WTC11 (cell line): ENCODE measurements around the gene COPS3. TPM values are rescaled to one million over a fixed set of nuclear protein-coding genes. Genes with fewer than 3 reads are reported as not detected.
A peak's percentile ranks its signal among the peaks of the same experiment; 100 is the strongest.

Source experiments
- ATF1 ChIP-seq: sonication (generic); formaldehyde crosslinking; IDR thresholded peaks from 2 replicates; pipeline ENCODE4 v1.8.1; 2023; ENCODE audit warnings: mild to moderate bottlenecking, moderate library complexity, missing genetic modification reagents
- CREB1 ChIP-seq: sonication (generic); formaldehyde crosslinking; IDR thresholded peaks from 2 replicates; pipeline ENCODE4 v1.8.0; 2023; ENCODE audit warnings: mild to moderate bottlenecking, missing genetic modification reagents
- CREM ChIP-seq: sonication (generic); formaldehyde crosslinking; IDR thresholded peaks from 2 replicates; pipeline ENCODE4 v1.8.1; 2022; ENCODE audit warnings: mild to moderate bottlenecking, missing genetic modification reagents, moderate library complexity
- FOXK1 ChIP-seq: sonication (generic); formaldehyde crosslinking; IDR thresholded peaks from 2 replicates; pipeline ENCODE4 v1.8.0; 2022; ENCODE audit warnings: mild to moderate bottlenecking, moderate library complexity, missing genetic modification reagents
- GTF2I ChIP-seq: fragments of 250-450 bp; sonication (Bioruptor Pico); conservative IDR thresholded peaks from 2 replicates; pipeline ENCODE4 v1.4.0; 2021; ENCODE audit warnings: mild to moderate bottlenecking
- HMGA2 ChIP-seq: fragments of 250-450 bp; sonication (Bioruptor Pico); IDR thresholded peaks from 2 replicates; pipeline ENCODE4 v1.4.0; 2021; ENCODE audit warnings: mild to moderate bottlenecking, moderate library complexity
- IRF2 ChIP-seq: sonication (generic); formaldehyde crosslinking; IDR thresholded peaks from 2 replicates; pipeline ENCODE4 v1.8.0; 2022; ENCODE audit warnings: low read depth, missing genetic modification reagents, borderline replicate concordance
- JUN ChIP-seq: sonication (generic); formaldehyde crosslinking; IDR thresholded peaks from 2 replicates; pipeline ENCODE4 v1.8.0; 2023; ENCODE audit warnings: mild to moderate bottlenecking, missing genetic modification reagents
- NFE2L1 ChIP-seq: sonication (generic); formaldehyde crosslinking; IDR thresholded peaks from 2 replicates; pipeline ENCODE4 v1.8.1; 2023; ENCODE audit warnings: missing genetic modification reagents
- PRRX2 ChIP-seq: fragments of 250-450 bp; sonication (Bioruptor Pico); IDR thresholded peaks from 2 replicates; pipeline ENCODE4 v1.8.0; 2021; ENCODE audit warnings: mild to moderate bottlenecking
- SMAD4 ChIP-seq: sonication (generic); formaldehyde crosslinking; IDR thresholded peaks from 2 replicates; pipeline ENCODE4 v1.8.0; 2022; ENCODE audit warnings: mild to moderate bottlenecking, missing genetic modification reagents
- SP1 ChIP-seq: sonication (generic); formaldehyde crosslinking; conservative IDR thresholded peaks from 2 replicates; pipeline ENCODE4 v1.8.1; 2022; ENCODE audit warnings: missing genetic modification reagents
- TEAD1 ChIP-seq: sonication (generic); formaldehyde crosslinking; IDR thresholded peaks from 2 replicates; pipeline ENCODE4 v1.8.0; 2022; ENCODE audit warnings: mild to moderate bottlenecking, missing genetic modification reagents
- ZBTB21 ChIP-seq: sonication (generic); formaldehyde crosslinking; IDR thresholded peaks from 2 replicates; pipeline ENCODE4 v1.8.1; 2023; ENCODE audit warnings: mild to moderate bottlenecking, missing genetic modification reagents, borderline replicate concordance
- ZNF416 ChIP-seq: fragments of 250-450 bp; sonication (Bioruptor Pico); IDR thresholded peaks from 2 replicates; pipeline ENCODE4 v1.9.0; 2021; ENCODE audit warnings: mild to moderate bottlenecking, inconsistent platforms
- ZNF671 ChIP-seq: fragments of 250-450 bp; sonication (Bioruptor Pico); IDR thresholded peaks from 2 replicates; pipeline ENCODE4 v1.8.0; 2021; ENCODE audit warnings: mild to moderate bottlenecking
- total RNA-seq: library from RNA; stranded (reverse); gene quantifications from 3 replicates; pipeline ENCODE4 v1.2.3, GENCODE V29; 2021
- TF ChIP-seq, protein P1 (sequence below): sonication (generic); formaldehyde crosslinking; IDR thresholded peaks from 2 replicates; pipeline ENCODE4 v1.8.0; 2022; ENCODE audit warnings: mild to moderate bottlenecking, missing genetic modification reagents
- TF ChIP-seq, protein P2 (sequence below): fragments of 250-450 bp; sonication (Bioruptor Pico); IDR thresholded peaks from 2 replicates; pipeline ENCODE4 v1.9.0; 2021; ENCODE audit warnings: moderate library complexity, mild to moderate bottlenecking, inconsistent platforms, borderline replicate concordance
- TF ChIP-seq, protein P3 (sequence below): fragments of 250-450 bp; sonication (Bioruptor Pico); IDR thresholded peaks from 2 replicates; pipeline ENCODE4 v1.8.0; 2021; ENCODE audit warnings: mild to moderate bottlenecking
- TF ChIP-seq, protein P4 (sequence below): sonication (generic); formaldehyde crosslinking; IDR thresholded peaks from 2 replicates; pipeline ENCODE4 v1.8.1; 2023; ENCODE audit warnings: mild to moderate bottlenecking, missing genetic modification reagents, moderate library complexity
- TF ChIP-seq, protein P5 (sequence below): sonication (generic); formaldehyde crosslinking; conservative IDR thresholded peaks from 2 replicates; pipeline ENCODE4 v1.8.1; 2022; ENCODE audit warnings: mild to moderate bottlenecking, missing genetic modification reagents
- TF ChIP-seq, protein P6 (sequence below): sonication (generic); formaldehyde crosslinking; IDR thresholded peaks from 2 replicates; pipeline ENCODE4 v1.8.1; 2023; ENCODE audit warnings: mild to moderate bottlenecking, missing genetic modification reagents
- TF ChIP-seq, protein P7 (sequence below): fragments of 250-450 bp; sonication (Bioruptor Pico); IDR thresholded peaks from 2 replicates; pipeline ENCODE4 v1.9.0; 2021; ENCODE audit warnings: mild to moderate bottlenecking, borderline replicate concordance
- TF ChIP-seq, protein P8 (sequence below): sonication (generic); formaldehyde crosslinking; IDR thresholded peaks from 2 replicates; pipeline ENCODE4 v1.8.0; 2022; ENCODE audit warnings: missing genetic modification reagents

COPS3 gene
- total RNA-seq, 1 experiment from 2014 or later, result 78.3 TPM

DNA sequence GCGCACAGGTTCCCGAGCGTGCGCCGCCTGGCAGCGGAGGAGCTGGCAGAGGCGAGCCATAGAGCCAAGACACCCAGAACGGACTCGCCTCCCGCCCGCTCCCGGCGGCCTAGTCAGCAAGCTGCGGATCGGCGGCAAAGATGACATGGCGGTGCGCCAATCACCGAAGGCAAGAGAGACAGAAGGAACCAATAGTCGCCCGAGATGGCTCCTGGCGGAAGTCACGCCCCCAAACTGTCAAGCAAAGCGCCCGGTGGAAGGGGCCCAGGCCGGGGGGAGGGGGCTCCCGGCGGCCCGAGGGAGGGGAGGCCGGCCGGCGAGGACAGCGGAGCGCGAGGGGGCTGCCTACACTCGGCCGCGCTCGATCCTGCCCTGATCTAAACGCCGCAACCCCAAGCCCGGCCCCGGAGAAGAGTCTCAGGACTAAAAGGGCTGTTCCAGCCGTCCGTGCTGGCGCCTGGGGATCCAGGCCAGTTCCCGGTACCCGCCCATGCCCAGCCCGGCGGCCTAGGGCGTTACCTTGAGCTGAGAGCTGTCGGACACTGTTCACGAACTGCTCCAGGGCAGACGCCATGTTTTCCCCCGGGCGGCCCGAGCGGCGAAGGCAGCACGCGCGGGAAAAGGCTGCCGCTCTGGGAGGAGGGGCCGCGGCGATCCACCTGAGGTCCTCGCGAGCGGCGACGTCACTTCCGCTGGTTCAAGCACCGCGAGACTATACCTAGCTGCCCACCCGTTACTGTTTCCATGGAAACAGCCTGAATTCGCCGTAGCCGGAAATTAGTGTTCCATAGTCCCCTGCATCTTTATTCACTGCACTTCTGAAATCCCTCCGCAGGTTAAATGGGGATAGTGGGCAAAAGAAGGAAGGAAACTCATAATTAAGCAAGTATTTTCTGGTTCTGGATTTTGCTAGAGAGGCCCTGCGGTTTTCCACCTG, at the start of gene COPS3 (continued):
- TF ChIP-seq, protein P1, sequence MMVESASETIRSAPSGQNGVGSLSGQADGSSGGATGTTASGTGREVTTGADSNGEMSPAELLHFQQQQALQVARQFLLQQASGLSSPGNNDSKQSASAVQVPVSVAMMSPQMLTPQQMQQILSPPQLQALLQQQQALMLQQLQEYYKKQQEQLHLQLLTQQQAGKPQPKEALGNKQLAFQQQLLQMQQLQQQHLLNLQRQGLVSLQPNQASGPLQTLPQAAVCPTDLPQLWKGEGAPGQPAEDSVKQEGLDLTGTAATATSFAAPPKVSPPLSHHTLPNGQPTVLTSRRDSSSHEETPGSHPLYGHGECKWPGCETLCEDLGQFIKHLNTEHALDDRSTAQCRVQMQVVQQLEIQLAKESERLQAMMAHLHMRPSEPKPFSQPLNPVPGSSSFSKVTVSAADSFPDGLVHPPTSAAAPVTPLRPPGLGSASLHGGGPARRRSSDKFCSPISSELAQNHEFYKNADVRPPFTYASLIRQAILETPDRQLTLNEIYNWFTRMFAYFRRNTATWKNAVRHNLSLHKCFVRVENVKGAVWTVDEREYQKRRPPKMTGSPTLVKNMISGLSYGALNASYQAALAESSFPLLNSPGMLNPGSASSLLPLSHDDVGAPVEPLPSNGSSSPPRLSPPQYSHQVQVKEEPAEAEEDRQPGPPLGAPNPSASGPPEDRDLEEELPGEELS (CRISPR knock-in tag), result no peak; the same call in 1 of the 2 replicates
- TF ChIP-seq, protein P2, sequence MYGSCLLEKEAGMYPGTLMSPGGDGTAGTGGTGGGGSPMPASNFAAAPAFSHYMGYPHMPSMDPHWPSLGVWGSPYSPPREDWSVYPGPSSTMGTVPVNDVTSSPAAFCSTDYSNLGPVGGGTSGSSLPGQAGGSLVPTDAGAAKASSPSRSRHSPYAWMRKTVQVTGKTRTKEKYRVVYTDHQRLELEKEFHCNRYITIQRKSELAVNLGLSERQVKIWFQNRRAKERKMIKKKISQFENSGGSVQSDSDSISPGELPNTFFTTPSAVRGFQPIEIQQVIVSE (CRISPR knock-in tag), result no peak
- TF ChIP-seq, protein P3, sequence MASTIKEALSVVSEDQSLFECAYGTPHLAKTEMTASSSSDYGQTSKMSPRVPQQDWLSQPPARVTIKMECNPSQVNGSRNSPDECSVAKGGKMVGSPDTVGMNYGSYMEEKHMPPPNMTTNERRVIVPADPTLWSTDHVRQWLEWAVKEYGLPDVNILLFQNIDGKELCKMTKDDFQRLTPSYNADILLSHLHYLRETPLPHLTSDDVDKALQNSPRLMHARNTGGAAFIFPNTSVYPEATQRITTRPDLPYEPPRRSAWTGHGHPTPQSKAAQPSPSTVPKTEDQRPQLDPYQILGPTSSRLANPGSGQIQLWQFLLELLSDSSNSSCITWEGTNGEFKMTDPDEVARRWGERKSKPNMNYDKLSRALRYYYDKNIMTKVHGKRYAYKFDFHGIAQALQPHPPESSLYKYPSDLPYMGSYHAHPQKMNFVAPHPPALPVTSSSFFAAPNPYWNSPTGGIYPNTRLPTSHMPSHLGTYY (CRISPR knock-in tag), result no peak
- TF ChIP-seq FOXK1 (CRISPR knock-in tag) (peak; percentile 50), CREB1 (CRISPR knock-in tag) (no peak), CREM (peak; percentile 88; the same call in 1 of the 2 replicates), JUN (0 out of 2 replicates have a peak, but pooled peaks have one; percentile 33), ATF1 (CRISPR knock-in tag) (no peak), IRF2 (CRISPR knock-in tag) (no peak), HMGA2 (no peak), TEAD1 (peak; percentile 71; the same call in 1 of the 2 replicates), ZBTB21 (no peak), PRRX2 (CRISPR knock-in tag) (no peak), NFE2L1 (CRISPR knock-in tag) (no peak), GTF2I (no peak), SP1 (CRISPR knock-in tag) (peak; percentile 70), ZNF416 (0 out of 2 replicates have a peak, but pooled peaks have one; percentile 17), ZNF671 (CRISPR knock-in tag) (no peak), SMAD4 (CRISPR knock-in tag) (no peak)
- TF ChIP-seq, protein P4, sequence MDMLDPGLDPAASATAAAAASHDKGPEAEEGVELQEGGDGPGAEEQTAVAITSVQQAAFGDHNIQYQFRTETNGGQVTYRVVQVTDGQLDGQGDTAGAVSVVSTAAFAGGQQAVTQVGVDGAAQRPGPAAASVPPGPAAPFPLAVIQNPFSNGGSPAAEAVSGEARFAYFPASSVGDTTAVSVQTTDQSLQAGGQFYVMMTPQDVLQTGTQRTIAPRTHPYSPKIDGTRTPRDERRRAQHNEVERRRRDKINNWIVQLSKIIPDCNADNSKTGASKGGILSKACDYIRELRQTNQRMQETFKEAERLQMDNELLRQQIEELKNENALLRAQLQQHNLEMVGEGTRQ (CRISPR knock-in tag), result peak; percentile 38; the same call in 1 of the 2 replicates
- TF ChIP-seq, protein P5, sequence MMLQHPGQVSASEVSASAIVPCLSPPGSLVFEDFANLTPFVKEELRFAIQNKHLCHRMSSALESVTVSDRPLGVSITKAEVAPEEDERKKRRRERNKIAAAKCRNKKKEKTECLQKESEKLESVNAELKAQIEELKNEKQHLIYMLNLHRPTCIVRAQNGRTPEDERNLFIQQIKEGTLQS (CRISPR knock-in tag), result no peak
- TF ChIP-seq, protein P6, sequence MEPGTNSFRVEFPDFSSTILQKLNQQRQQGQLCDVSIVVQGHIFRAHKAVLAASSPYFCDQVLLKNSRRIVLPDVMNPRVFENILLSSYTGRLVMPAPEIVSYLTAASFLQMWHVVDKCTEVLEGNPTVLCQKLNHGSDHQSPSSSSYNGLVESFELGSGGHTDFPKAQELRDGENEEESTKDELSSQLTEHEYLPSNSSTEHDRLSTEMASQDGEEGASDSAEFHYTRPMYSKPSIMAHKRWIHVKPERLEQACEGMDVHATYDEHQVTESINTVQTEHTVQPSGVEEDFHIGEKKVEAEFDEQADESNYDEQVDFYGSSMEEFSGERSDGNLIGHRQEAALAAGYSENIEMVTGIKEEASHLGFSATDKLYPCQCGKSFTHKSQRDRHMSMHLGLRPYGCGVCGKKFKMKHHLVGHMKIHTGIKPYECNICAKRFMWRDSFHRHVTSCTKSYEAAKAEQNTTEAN (CRISPR knock-in tag), result peak; percentile 34; the same call in 1 of the 2 replicates
- TF ChIP-seq, protein P7, sequence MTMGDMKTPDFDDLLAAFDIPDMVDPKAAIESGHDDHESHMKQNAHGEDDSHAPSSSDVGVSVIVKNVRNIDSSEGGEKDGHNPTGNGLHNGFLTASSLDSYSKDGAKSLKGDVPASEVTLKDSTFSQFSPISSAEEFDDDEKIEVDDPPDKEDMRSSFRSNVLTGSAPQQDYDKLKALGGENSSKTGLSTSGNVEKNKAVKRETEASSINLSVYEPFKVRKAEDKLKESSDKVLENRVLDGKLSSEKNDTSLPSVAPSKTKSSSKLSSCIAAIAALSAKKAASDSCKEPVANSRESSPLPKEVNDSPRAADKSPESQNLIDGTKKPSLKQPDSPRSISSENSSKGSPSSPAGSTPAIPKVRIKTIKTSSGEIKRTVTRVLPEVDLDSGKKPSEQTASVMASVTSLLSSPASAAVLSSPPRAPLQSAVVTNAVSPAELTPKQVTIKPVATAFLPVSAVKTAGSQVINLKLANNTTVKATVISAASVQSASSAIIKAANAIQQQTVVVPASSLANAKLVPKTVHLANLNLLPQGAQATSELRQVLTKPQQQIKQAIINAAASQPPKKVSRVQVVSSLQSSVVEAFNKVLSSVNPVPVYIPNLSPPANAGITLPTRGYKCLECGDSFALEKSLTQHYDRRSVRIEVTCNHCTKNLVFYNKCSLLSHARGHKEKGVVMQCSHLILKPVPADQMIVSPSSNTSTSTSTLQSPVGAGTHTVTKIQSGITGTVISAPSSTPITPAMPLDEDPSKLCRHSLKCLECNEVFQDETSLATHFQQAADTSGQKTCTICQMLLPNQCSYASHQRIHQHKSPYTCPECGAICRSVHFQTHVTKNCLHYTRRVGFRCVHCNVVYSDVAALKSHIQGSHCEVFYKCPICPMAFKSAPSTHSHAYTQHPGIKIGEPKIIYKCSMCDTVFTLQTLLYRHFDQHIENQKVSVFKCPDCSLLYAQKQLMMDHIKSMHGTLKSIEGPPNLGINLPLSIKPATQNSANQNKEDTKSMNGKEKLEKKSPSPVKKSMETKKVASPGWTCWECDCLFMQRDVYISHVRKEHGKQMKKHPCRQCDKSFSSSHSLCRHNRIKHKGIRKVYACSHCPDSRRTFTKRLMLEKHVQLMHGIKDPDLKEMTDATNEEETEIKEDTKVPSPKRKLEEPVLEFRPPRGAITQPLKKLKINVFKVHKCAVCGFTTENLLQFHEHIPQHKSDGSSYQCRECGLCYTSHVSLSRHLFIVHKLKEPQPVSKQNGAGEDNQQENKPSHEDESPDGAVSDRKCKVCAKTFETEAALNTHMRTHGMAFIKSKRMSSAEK (CRISPR knock-in tag), result no peak
- TF ChIP-seq, protein P8, sequence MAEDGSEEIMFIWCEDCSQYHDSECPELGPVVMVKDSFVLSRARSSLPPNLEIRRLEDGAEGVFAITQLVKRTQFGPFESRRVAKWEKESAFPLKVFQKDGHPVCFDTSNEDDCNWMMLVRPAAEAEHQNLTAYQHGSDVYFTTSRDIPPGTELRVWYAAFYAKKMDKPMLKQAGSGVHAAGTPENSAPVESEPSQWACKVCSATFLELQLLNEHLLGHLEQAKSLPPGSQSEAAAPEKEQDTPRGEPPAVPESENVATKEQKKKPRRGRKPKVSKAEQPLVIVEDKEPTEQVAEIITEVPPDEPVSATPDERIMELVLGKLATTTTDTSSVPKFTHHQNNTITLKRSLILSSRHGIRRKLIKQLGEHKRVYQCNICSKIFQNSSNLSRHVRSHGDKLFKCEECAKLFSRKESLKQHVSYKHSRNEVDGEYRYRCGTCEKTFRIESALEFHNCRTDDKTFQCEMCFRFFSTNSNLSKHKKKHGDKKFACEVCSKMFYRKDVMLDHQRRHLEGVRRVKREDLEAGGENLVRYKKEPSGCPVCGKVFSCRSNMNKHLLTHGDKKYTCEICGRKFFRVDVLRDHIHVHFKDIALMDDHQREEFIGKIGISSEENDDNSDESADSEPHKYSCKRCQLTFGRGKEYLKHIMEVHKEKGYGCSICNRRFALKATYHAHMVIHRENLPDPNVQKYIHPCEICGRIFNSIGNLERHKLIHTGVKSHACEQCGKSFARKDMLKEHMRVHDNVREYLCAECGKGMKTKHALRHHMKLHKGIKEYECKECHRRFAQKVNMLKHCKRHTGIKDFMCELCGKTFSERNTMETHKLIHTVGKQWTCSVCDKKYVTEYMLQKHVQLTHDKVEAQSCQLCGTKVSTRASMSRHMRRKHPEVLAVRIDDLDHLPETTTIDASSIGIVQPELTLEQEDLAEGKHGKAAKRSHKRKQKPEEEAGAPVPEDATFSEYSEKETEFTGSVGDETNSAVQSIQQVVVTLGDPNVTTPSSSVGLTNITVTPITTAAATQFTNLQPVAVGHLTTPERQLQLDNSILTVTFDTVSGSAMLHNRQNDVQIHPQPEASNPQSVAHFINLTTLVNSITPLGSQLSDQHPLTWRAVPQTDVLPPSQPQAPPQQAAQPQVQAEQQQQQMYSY (CRISPR knock-in tag), result no peak
